ENCODE measurements around the gene PRSS50.

DNA sequence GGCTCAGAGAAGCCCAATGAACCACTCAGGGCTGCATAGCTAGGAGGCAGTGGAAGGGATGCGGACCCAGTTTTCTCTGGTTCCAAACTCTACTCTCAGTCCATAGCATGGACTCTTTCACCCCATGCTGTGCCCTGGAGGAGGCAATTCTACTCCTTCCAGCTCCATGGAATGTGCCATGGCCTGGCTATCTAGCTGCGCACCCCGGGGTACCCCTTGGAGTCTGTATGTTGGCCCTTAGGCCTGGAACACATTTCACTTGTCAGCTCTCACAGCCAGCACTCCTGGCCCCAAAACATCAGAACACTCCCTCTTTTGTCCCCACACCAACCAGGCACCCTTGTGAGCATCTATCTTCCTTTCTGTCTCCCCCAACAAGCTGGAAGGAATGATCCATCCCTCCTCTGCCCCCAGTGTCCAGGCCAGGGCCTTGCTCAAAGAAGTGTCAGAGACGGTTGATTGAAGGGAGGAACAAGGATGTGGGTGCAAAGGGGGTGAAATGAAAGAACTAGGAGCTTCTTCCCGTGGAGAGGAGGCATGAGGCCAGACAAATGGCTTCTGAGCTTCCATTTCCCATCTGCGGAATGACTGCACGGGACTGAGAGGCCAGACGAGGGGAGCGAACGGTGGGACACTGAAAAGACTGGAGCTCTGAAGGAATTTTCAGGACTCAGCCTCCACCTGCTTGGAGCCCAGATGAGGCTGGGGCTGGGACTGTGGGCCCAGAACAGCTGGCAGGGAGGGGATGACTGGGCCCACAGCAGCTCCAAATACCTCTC is 2.8 kb downstream of the PRSS50 start:
- no peak for TF ChIP-seq POLR2A (IDR thresholded peaks at IDR 0.05; ENCODE audit: low read length)
- no peak for TF ChIP-seq GATA1 (IDR thresholded peaks at IDR 0.05; ENCODE audit: low read depth, low read length)

All from erythroblast (primary cell).